SU-DHL-6 (cell line): Measurements from ENCODE around the gene CENPO.

Source experiments
- CTCF ChIP-seq: fragments of 200-600 bp; sonication (generic); IDR thresholded peaks from one replicate; pipeline ENCODE4 v1.5.1; 2017; ENCODE audit warnings: antibody characterized with exemption, mild to moderate bottlenecking, low read length, moderate library complexity; ENCODE audit not compliant: insufficient read depth, poor library complexity, severe bottlenecking
- EZH2phosphoT487 ChIP-seq: fragments of 200-600 bp; sonication (generic), shearing (Covaris generic); conservative IDR thresholded peaks from 2 replicates; pipeline ENCODE4 v1.6.1; 2018; ENCODE audit warnings: mild to moderate bottlenecking, antibody characterized with exemption, low read length, moderate library complexity, mixed read lengths

GRCh38 chr2:24792874-24793760, at the start of gene CENPO, which contains the start of gene PTRHD1:
- TF ChIP-seq CTCF (no peak), EZH2phosphoT487 (no peak)
